Epithelial cell of proximal tubule (primary cell): ENCODE results near the gene HMX2. TPM values are rescaled to one million over a fixed set of nuclear protein-coding genes. Genes with fewer than 3 reads are reported as not detected.

Source experiments
- DNase-seq: peaks from one replicate; pipeline ENCODE4 v3.0.0-alpha.2; 2011; ENCODE audit warnings: low read depth
- H3K4me3 ChIP-seq: 2 replicates; pipeline ENCODE4 v1.5.1; 2011; ENCODE audit warnings: low read depth, mild to moderate bottlenecking, low read length
- total RNA-seq: library from RNA; depleted of rRNA; stranded (reverse); fragments of >200 nt; gene quantifications from 2 replicates; pipeline ENCODE4 v1.2.3, GENCODE V29; 2015
- TF ChIP-seq, protein P1 (sequence below): conservative IDR thresholded peaks from 2 replicates; pipeline ENCODE4 v1.5.1; 2012; ENCODE audit warnings: low read depth, mild to moderate bottlenecking, low read length

Gene HMX2
- total RNA-seq, 1 donor from 2014 or later, result not detected

DNA sequence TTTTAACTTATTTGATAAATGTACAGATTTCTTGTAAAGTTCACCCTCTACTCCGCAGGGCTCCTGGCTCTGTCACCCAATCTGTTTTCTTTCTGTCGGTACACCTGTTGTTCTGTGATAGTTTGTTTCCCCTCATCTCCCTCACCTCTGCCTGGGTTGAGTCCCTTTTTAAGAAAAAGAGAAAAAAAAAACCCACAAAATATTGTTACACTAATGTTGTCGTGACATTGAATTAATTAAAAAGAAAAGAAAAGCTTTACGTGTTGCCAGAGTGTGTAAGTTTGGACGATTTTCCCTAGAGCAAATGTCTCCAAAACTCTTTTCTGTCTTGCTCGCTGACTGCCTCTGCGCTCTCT lies 8.8 kb upstream of the HMX2 start:
- no peak overlapping the region for H3K4me3 ChIP-seq
- TF ChIP-seq, protein P1, sequence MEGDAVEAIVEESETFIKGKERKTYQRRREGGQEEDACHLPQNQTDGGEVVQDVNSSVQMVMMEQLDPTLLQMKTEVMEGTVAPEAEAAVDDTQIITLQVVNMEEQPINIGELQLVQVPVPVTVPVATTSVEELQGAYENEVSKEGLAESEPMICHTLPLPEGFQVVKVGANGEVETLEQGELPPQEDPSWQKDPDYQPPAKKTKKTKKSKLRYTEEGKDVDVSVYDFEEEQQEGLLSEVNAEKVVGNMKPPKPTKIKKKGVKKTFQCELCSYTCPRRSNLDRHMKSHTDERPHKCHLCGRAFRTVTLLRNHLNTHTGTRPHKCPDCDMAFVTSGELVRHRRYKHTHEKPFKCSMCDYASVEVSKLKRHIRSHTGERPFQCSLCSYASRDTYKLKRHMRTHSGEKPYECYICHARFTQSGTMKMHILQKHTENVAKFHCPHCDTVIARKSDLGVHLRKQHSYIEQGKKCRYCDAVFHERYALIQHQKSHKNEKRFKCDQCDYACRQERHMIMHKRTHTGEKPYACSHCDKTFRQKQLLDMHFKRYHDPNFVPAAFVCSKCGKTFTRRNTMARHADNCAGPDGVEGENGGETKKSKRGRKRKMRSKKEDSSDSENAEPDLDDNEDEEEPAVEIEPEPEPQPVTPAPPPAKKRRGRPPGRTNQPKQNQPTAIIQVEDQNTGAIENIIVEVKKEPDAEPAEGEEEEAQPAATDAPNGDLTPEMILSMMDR, result no peak
- DNase-seq, result no peak

DNA sequence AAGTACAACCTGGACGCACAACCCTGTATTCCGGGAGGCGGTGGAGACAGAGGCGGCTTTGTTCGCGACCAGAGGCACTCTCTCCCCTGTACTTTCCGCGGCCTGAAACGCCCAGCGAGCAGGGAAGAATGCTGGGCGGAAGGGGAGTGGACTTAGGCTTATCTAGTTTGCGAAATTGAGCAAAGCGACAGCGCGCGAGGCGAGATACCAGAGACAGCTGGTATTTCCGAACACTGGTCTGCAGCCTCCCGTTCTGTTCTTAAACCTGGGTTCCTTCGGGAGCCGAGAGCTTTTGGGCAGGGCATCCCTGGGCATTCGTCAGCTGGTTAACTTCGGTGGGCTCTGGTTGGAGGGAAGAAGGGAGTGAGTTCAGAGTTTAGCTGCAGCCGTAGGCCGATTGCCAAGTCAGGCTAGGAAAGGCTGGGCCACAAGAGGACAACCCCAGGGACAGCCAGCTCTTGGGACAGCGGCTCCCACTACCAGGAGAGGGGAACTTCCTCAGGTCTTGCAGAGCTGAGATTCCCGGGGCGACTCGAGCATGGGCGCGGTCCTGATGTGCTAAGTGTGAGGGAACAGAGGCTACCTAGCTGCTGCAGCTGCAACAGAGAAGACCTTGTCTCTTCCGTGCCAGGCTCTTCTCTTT lies 8.3 kb upstream of the HMX2 start:
- DNase-seq, result no peak
- TF ChIP-seq, protein P1, result no peak
- H3K4me3 ChIP-seq, result no peak overlapping the region

DNA sequence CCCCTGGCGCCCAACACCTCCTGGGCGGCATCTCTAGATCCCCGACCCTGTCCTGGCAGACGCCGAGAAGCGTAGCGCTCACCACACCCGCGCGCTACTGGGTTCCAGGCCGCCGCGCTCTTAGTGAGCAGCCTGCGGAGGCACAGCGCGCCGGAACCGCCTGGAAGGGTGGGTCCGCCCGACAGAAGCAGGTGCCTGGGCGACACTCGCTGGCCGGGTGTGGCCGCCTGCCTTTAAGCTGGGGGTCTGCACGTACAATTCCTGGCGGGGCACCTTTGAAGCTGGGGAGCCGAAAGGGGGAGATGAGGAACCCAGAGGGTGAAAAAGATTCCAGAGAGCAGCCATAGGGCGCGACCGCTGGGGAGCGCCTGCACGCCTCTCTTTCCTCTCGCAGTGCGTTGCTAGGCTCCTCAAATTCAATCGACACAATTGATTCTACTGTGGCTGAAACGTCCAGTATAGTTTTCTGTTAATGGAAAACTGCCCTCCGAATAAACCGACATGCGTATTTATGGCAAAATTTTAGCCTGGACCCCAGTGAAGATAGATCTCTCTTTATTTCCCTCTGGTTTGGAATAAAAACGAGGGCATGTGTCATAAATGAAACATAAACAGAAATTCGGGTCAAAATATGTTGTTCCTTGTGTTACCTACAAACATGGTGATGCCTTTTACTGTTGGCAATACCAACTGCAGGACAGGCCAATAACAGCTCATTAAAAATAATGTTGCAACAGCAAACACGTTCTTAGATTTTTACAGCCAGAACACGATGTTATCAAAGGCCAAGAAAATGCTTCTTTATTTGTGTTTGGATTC lies 7.6 kb upstream of the HMX2 start:
- no peak overlapping the region for H3K4me3 ChIP-seq
- no peak for DNase-seq
- TF ChIP-seq, protein P1, result no peak

DNA sequence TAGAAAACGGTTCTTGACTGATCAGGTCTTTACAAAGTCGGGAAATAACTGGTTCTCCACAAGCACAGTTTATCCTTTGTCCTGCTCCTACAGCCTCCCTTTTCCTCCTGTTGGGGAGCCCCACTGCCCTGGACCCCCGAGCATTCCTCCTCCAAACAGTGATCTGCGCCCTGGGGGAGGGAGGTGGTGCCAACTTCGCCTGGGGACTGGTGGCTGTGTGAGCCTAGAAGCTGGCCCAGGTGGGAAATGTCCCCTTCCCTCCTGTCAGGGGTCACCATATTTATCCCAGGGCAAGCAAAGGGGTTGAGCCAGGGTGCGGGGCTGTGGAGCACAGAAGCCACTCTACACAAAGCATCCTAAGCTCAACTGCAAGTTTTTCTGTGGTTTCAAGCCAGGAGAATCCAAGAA lies 6.9 kb upstream of the HMX2 start:
- no peak for DNase-seq
- H3K4me3 ChIP-seq, result no peak overlapping the region
- TF ChIP-seq, protein P1, result no peak

DNA sequence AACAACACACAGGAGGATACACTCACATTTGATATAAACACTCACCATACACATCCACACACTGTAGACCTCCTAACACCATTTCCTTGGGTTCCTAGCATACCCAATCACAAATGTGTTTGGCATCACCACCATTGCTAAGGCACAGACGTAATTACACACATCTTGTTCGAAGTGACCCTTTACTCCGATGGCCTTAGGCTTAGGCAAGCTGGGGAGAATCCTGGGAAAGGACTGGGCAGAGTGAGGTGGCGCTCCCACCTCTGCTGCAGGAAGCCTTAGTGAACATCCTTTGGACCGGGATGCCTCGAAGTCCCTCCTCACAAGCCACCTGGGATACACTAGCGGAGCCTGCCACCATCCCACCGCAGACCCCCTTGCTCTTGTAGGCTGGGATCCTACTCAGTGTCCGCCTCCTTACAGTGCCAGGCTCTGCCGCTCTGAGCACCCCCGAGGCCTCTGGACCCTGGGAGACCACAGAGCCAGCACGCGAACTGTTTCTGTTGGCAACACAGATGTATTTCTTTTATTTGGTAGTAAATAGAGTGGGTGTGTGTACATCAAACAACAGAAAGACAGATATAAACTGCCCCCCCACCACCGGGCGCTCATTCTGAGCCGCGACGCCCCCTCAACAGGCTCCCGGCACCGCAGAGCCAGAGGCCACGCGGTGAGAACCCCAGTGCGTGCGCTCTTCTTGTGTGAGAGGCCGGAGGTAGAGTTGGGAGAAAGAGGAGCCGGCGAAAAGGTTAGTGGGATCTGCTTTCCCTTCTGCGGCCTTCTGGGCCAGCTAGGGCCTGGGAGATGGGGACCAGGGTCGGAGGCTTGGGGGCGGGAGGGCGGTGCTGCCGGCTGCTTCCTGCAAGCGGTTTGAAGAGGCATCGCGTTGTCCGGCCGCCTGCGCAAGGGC lies 5.9 kb upstream of the HMX2 start:
- no peak overlapping the region for H3K4me3 ChIP-seq
- TF ChIP-seq, protein P1, result no peak
- DNase-seq, result no peak

DNA sequence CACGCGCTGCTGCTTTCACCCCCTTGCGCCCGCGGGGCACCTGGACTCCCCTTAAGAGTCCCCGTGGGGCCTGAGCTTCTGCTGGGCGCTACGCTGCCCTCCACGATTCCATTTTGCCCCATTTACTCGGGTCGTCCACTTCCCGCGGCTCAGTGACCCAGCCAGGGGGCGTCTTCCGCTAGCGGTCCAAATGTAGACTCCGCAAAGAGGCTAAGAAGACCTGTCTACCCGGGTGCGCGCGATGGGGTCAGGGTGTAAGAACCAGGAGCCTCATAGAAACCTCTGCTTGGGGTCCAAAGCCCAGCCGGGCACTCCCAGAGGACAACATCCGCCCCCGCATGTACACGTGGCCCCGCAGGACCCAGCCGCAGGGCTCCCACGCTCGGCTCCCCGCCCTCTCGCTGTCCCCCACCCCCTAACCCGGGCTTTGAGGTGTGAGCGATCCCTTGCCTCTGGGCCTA lies 5.2 kb upstream of the HMX2 start:
- DNase-seq, result no peak
- TF ChIP-seq, protein P1, result no peak
- no peak overlapping the region for H3K4me3 ChIP-seq
